CD4-positive, alpha-beta T cell treated with Interleukin-10 for 1 hour (primary cell): ENCODE data around the gene NCOA1.
"Not testable (repeated sequence)": the region's sequence is repeated elsewhere in the genome, so short reads cannot be mapped to it uniquely, and the experiment has no call there.

Experiments used
- DNase-seq: peaks from one replicate; pipeline ENCODE4 v3.0.0-alpha.2; 2020

The NCOA1 gene

GRCh38 chr2:24477229-24477628, 13.8 kb upstream of the NCOA1 start:
- DNase-seq = no peak

GRCh38 chr2:24478243-24478642, 12.8 kb upstream of the NCOA1 start:
- no peak for DNase-seq

- no peak for DNase-seq
These were observed 10.8 kb upstream of the NCOA1 start for GRCh38 chr2:24480245-24480644.

- no peak for DNase-seq
These were observed 8.6 kb upstream of the NCOA1 start for GRCh38 chr2:24482251-24482971.

- DNase-seq = no peak
These were observed 8.1 kb upstream of the NCOA1 start for GRCh38 chr2:24482972-24483300.

GRCh38 chr2:24484677-24485076, 6.4 kb upstream of the NCOA1 start:
- DNase-seq = not testable (repeated sequence)

- no peak for DNase-seq
These were observed 5.9 kb upstream of the NCOA1 start for GRCh38 chr2:24485197-24485596.

GRCh38 chr2:24486636-24487205, 4.3 kb upstream of the NCOA1 start:
- DNase-seq = no peak

- DNase-seq = no peak
These were observed 1.4 kb upstream of the NCOA1 start for GRCh38 chr2:24489465-24490180.

GRCh38 chr2:24490181-24490689, 819 bp upstream of the NCOA1 start:
- DNase-seq = no peak

- peak; percentile 74 for DNase-seq
These were observed 727 bp downstream of the NCOA1 start for GRCh38 chr2:24491542-24492420.

- no peak for DNase-seq
These were observed 1.6 kb downstream of the NCOA1 start for GRCh38 chr2:24492421-24493279.

GRCh38 chr2:24493713-24494112, 2.7 kb downstream of the NCOA1 start:
- DNase-seq = no peak

GRCh38 chr2:24494410-24494809, 3.4 kb downstream of the NCOA1 start:
- no peak for DNase-seq

GRCh38 chr2:24495451-24495850, 4.4 kb downstream of the NCOA1 start:
- DNase-seq = no peak

- DNase-seq = no peak
These were observed 5.9 kb downstream of the NCOA1 start for GRCh38 chr2:24496959-24497358.

GRCh38 chr2:24497685-24498084, 6.6 kb downstream of the NCOA1 start:
- DNase-seq = no peak

GRCh38 chr2:24498121-24498520, 7.1 kb downstream of the NCOA1 start:
- no peak for DNase-seq

- no peak for DNase-seq
These were observed 10.8 kb downstream of the NCOA1 start for GRCh38 chr2:24501813-24502212.

GRCh38 chr2:24505534-24506275, 14.7 kb downstream of the NCOA1 start:
- DNase-seq = no peak

- DNase-seq = no peak
These were observed 16.5 kb downstream of the NCOA1 start for GRCh38 chr2:24507549-24507948.
